ENCODE results near the gene NAA15.

NAA15 gene

GRCh38 chr4:139278485-139278884, 22.8 kb upstream of the NAA15 start:
- H3K36me3 Mint-ChIP-seq (ENCODE audit: low read depth): no peaks in the 10 kb centered on the region
- peaks cover 58% of the 10 kb centered on the region for H3K27me3 Mint-ChIP-seq (ENCODE audit: low read depth)
- peak overlapping the region; percentile 72 to 80 (median 77) for H3K4me3 Mint-ChIP-seq
- TF ChIP-seq CTCF (IDR thresholded peaks at IDR 0.05; ENCODE audit: unreplicated experiment in 3 of 3): no peak
- H3K9me3 Mint-ChIP-seq: no peaks in the 10 kb centered on the region
- H3K4me1 Mint-ChIP-seq: peaks cover 12% of the 10 kb centered on the region
- H3K27ac Mint-ChIP-seq: no peak overlapping the region

GRCh38 chr4:139278912-139279759, 22.2 kb upstream of the NAA15 start:
- H3K4me3 Mint-ChIP-seq: peak overlapping the region; percentile 72 to 80 (median 77)
- H3K4me1 Mint-ChIP-seq: peaks cover 12% of the 10 kb centered on the region
- H3K27me3 Mint-ChIP-seq (ENCODE audit: low read depth): peaks cover 58% of the 10 kb centered on the region
- no peak overlapping the region for H3K27ac Mint-ChIP-seq
- H3K36me3 Mint-ChIP-seq (ENCODE audit: low read depth): no peaks in the 10 kb centered on the region
- TF ChIP-seq CTCF (IDR thresholded peaks at IDR 0.05; ENCODE audit: unreplicated experiment in 3 of 3): no peak
- H3K9me3 Mint-ChIP-seq: no peaks in the 10 kb centered on the region

- Mint-ChIP-seq H3K9me3 (no peaks in the 10 kb centered on the region), H3K4me1 (peaks cover 12% of the 10 kb centered on the region)
Measured at GRCh38 chr4:139279760-139280620, 21.3 kb upstream of the NAA15 start, which contains the start of gene MGARP. TSS of gene MGARP (minus strand) at chr4:139280225. CDS start at chr4:139280158, 67 bp downstream.

GRCh38 chr4:139282065-139282720, 19.1 kb upstream of the NAA15 start:
- H3K36me3 Mint-ChIP-seq (ENCODE audit: low read depth): peaks cover 5% of the 10 kb centered on the region
- no peak for TF ChIP-seq CTCF (IDR thresholded peaks at IDR 0.05; ENCODE audit: unreplicated experiment in 3 of 3)
- no peak overlapping the region for H3K4me3 Mint-ChIP-seq
- H3K27me3 Mint-ChIP-seq (ENCODE audit: low read depth): peaks cover 48% of the 10 kb centered on the region
- peaks cover 12% of the 10 kb centered on the region for H3K4me1 Mint-ChIP-seq
- no peak overlapping the region for H3K27ac Mint-ChIP-seq
- no peaks in the 10 kb centered on the region for H3K9me3 Mint-ChIP-seq

More at GRCh38 chr4:139279760-139280620, 21.3 kb upstream of the NAA15 start, which contains the start of gene MGARP:
- Mint-ChIP-seq H3K36me3 (ENCODE audit: low read depth) (peaks cover 5% of the 10 kb centered on the region), H3K27ac (no peak within 1 kb of the TSS), H3K27me3 (ENCODE audit: low read depth) (peaks cover 58% of the 10 kb centered on the region), H3K4me3 (peak within 1 kb of the TSS; percentile 72 to 80 (median 77))
- TF ChIP-seq CTCF (IDR thresholded peaks at IDR 0.05; ENCODE audit: unreplicated experiment in 3 of 3): no peak

GRCh38 chr4:139282721-139283075, 18.6 kb upstream of the NAA15 start:
- Mint-ChIP-seq H3K27ac (no peak overlapping the region), H3K36me3 (ENCODE audit: low read depth) (peaks cover 5% of the 10 kb centered on the region), H3K27me3 (ENCODE audit: low read depth) (peaks cover 43% of the 10 kb centered on the region), H3K4me1 (peaks cover 12% of the 10 kb centered on the region), H3K4me3 (no peak overlapping the region), H3K9me3 (no peaks in the 10 kb centered on the region)
- no peak for TF ChIP-seq CTCF (IDR thresholded peaks at IDR 0.05; ENCODE audit: unreplicated experiment in 3 of 3)
